CD4-positive, alpha-beta T cell (primary cell): ENCODE measurements around the gene DOCK4. TPM values are rescaled to one million over a fixed set of nuclear protein-coding genes. Genes with fewer than 3 reads are reported as not detected.

Experiments used
- ATAC-seq: fragments of 200-7000 bp; cut with Tn5 transposase; one replicate; pipeline ENCODE4 v1.10.0; 2022; ENCODE audit warnings: mild to moderate bottlenecking; ENCODE audit not compliant: poor library complexity
- CTCF ChIA-PET: fragments of 350-600 bp; sonication (Branson Sonifier 250); formaldehyde crosslinking; loops from one replicate; lab custom pipeline; 2021; ENCODE audit warnings: antibody characterized with exemption, inconsistent platforms; lab: Charles Lee
- POLR2A ChIA-PET: fragments of 350-600 bp; sonication (Branson Sonifier 250); formaldehyde crosslinking; loops from one replicate; lab custom pipeline; 2021; ENCODE audit warnings: antibody characterized with exemption, inconsistent platforms; lab: Charles Lee
- DNase-seq, 14 experiments: peaks; one replicate each; pipeline ENCODE4 v3.0.0-alpha.2; 2013 to 2020; ENCODE audit warnings: mixed read lengths in 2 of 14
- H3K27ac ChIP-seq, 2 donors: one replicate each; pipeline versions ENCODE4 v1.5.1 to v1.7.0; 2013; ENCODE audit warnings: low read length in 2 of 2, low read depth in 1 of 2, mild to moderate bottlenecking in 1 of 2
- H3K27me3 ChIP-seq, 2 experiments: 1 replicate in 1 of 2; 2 replicates in 1 of 2; pipeline versions ENCODE4 v1.6.1 to v1.7.0; 2013; ENCODE audit warnings: low read length in 2 of 2, control low read depth in 1 of 2, mild to moderate bottlenecking in 1 of 2, moderate library complexity in 1 of 2; ENCODE audit not compliant: insufficient read depth in 2 of 2, control insufficient read depth in 1 of 2
- H3K36me3 ChIP-seq: one replicate; pipeline ENCODE4 v1.6.1; 2013; ENCODE audit warnings: low read length, control low read depth; ENCODE audit not compliant: insufficient read depth
- H3K4me1 ChIP-seq: one replicate; pipeline ENCODE4 v1.6.1; 2013; ENCODE audit warnings: low read length, control low read depth; ENCODE audit not compliant: insufficient read depth
- H3K4me3 ChIP-seq: one replicate; pipeline ENCODE4 v1.5.1; 2013; ENCODE audit warnings: mild to moderate bottlenecking, low read length, moderate library complexity
- H3K9me3 ChIP-seq, 2 experiments: 1 replicate in 1 of 2; 2 replicates in 1 of 2; pipeline versions ENCODE4 v1.6.1 to v1.7.0; 2013; ENCODE audit warnings: low read length in 2 of 2, mild to moderate bottlenecking in 2 of 2, control low read depth in 1 of 2, moderate library complexity in 1 of 2; ENCODE audit not compliant: control insufficient read depth in 1 of 2, insufficient read depth in 1 of 2
- H3K27ac Mint-ChIP-seq: one replicate; pipeline ENCODE4 v1.8.0; 2020; ENCODE audit warnings: mixed read lengths
- H3K27me3 Mint-ChIP-seq: one replicate; pipeline ENCODE4 v1.8.0; 2021; ENCODE audit warnings: mixed read lengths
- H3K36me3 Mint-ChIP-seq: one replicate; pipeline ENCODE4 v1.8.0; 2021; ENCODE audit warnings: low read depth, mixed read lengths
- H3K4me1 Mint-ChIP-seq: one replicate; pipeline ENCODE4 v1.8.0; 2021; ENCODE audit warnings: low read depth, mixed read lengths
- H3K4me3 Mint-ChIP-seq: one replicate; pipeline ENCODE4 v1.8.0; 2020; ENCODE audit warnings: mild to moderate bottlenecking, mixed read lengths
- H3K9me3 Mint-ChIP-seq: one replicate; pipeline ENCODE4 v1.8.0; 2020; ENCODE audit warnings: mixed read lengths
- CTCF ChIP-seq: fragments of 200-600 bp; IDR thresholded peaks from one replicate; pipeline ENCODE4 v1.8.0; 2022; ENCODE audit warnings: antibody characterized with exemption, mild to moderate bottlenecking
- intact Hi-C, 2 experiments: fragments of 100-400 bp; cut with DNase I in 1 of 2; cut with micrococcal nuclease in 1 of 2; formaldehyde crosslinking; loops; one replicate each; pipeline versions ENCODE4 v1.15.1 to v1.9.0; 2023 to 2025; cut with DNase I, micrococcal nuclease
- total RNA-seq, 174 experiments: library from RNA in 2 of 174; stranded (reverse) in 2 of 174; gene quantifications; one replicate each; pipeline ENCODE4 v1.2.3 and lab custom pipeline; 2021 to 2026

DOCK4 gene
- total RNA-seq, 2 experiments from 2014 or later = 0.31 to 0.38 TPM

- H3K9me3 Mint-ChIP-seq = no peaks in the 10 kb centered on the region
- H3K9me3 ChIP-seq = no peaks in the 10 kb centered on the region
- H3K36me3 ChIP-seq = no peaks in the 10 kb centered on the region
- H3K36me3 Mint-ChIP-seq = no peaks in the 10 kb centered on the region
- no peak overlapping the region for H3K27ac ChIP-seq
- H3K4me1 Mint-ChIP-seq = no peaks in the 10 kb centered on the region
- no peak overlapping the region for H3K27ac Mint-ChIP-seq
- intact Hi-C loops = loop anchor here in 1 of 2 experiments (10.0 kb wide), 1 partner anchor 343 kb away; no protein-coding TSS in a partner anchor
- DNase-seq (no peak), ATAC-seq (no peak)
- no peak overlapping the region for H3K4me3 ChIP-seq
- TF ChIP-seq CTCF = no peak
- no peak overlapping the region for H3K4me3 Mint-ChIP-seq
- ChIA-PET POLR2A (no interaction called here), CTCF (no interaction called here)
- H3K4me1 ChIP-seq = no peaks in the 10 kb centered on the region
- H3K27me3 Mint-ChIP-seq = peaks cover 19% of the 10 kb centered on the region
- no peaks in the 10 kb centered on the region for H3K27me3 ChIP-seq
These were observed 134.3 kb downstream of the DOCK4 start for GRCh38 chr7:112071856-112072255.

- H3K4me3 Mint-ChIP-seq = no peak overlapping the region
- Histone ChIP-seq H3K27ac (no peak overlapping the region), H3K9me3 (no peaks in the 10 kb centered on the region), H3K4me1 (no peaks in the 10 kb centered on the region), H3K27me3 (no peaks in the 10 kb centered on the region), H3K36me3 (no peaks in the 10 kb centered on the region), H3K4me3 (no peak overlapping the region)
- no peak overlapping the region for H3K27ac Mint-ChIP-seq
- intact Hi-C loops = loop anchor here in 1 of 2 experiments (10.0 kb wide), 1 partner anchor 344 kb away; no protein-coding TSS in a partner anchor
- ATAC-seq = no peak
- CTCF ChIA-PET = no interaction called here
- POLR2A ChIA-PET = no interaction called here
- TF ChIP-seq CTCF = no peak
- no peaks in the 10 kb centered on the region for H3K4me1 Mint-ChIP-seq
- H3K36me3 Mint-ChIP-seq = no peaks in the 10 kb centered on the region
- peaks cover 16% of the 10 kb centered on the region for H3K27me3 Mint-ChIP-seq
- no peaks in the 10 kb centered on the region for H3K9me3 Mint-ChIP-seq
- no peak for DNase-seq
These were observed 135.4 kb downstream of the DOCK4 start for GRCh38 chr7:112070674-112071256.

- Mint-ChIP-seq H3K27me3 (peaks cover 10% of the 10 kb centered on the region), H3K27ac (no peak overlapping the region), H3K4me1 (no peaks in the 10 kb centered on the region), H3K4me3 (no peak overlapping the region), H3K9me3 (no peaks in the 10 kb centered on the region), H3K36me3 (no peaks in the 10 kb centered on the region)
- ChIA-PET POLR2A (no interaction called here), CTCF (no interaction called here)
- intact Hi-C loops = loop anchor here in 1 of 2 experiments (10.0 kb wide), 1 partner anchor 345 kb away; no protein-coding TSS in a partner anchor
- DNase-seq (no peak), ATAC-seq (no peak)
- no peak for TF ChIP-seq CTCF
- no peak overlapping the region for H3K4me3 ChIP-seq
- no peaks in the 10 kb centered on the region for H3K27me3 ChIP-seq
- no peaks in the 10 kb centered on the region for H3K9me3 ChIP-seq
- no peaks in the 10 kb centered on the region for H3K36me3 ChIP-seq
- no peak overlapping the region for H3K27ac ChIP-seq
- no peaks in the 10 kb centered on the region for H3K4me1 ChIP-seq
These were observed 136.3 kb downstream of the DOCK4 start for GRCh38 chr7:112069879-112070321.
